NCI-H524 (cell line): ENCODE measurements around the gene TGFBR3L.
"Not testable (repeated sequence)": the region's sequence is repeated elsewhere in the genome, so short reads cannot be mapped to it uniquely, and the experiment has no call there.

Experiments
- DNase-seq, 2 experiments: peaks; one replicate each; lab custom pipeline; 2025; lab: John Stamatoyannopoulos, UW

TGFBR3L gene

DNA sequence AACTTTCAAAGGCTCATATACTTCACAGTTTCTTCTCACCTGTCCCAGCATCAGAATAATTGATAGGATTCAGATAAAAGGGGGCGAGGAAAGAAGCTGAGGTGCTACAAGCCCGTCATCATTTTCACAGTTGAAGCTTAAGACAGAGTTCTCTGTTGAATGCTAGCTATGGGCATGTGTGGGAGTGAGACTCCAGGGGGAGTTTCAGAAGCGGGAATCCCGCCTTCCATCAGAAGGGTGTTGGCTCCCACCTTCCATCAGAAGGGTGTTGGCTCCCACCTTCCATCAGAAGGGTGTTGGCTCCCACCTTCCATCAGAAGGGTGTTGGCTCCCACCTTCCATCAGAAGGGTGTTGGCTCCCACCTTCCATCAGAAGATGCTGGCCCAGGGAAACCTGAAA, 46.5 kb downstream of the TGFBR3L start:
- DNase-seq, result not testable (repeated sequence)

DNA sequence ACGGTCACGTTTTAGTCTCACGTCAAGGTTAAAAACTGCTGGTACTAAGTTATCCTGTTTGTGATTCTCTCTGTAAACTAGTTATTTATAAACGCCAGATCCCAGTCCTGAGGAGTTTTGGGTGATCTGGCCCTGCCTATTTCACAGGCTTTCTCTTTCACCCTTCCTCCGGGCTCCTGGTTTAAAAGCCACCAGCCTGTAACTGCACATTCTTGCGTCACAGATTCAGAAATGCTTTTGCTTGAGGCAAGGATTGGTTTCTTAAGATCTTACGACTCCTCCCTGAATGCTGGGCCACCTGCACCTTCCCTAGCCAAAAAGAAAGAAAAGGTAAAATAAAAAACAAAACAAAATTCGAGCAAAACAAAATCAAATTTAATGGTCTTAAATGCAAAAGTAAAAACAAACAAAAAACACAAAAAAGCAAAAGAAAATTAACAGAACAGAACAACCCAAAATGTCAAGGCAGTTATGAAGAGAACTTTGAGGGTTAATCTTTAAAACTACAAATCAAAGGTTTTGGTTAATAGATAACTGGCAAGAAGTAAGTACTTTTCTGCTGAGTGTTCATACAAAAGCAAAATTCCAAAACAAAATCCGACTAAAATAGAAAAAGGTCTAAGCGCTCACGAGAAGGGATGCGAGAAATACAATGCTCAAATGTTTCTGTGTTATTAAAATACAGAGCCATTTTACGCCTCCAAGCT, 47.4 kb downstream of the TGFBR3L start:
- DNase-seq, result no peak

GRCh38 chr19:7962644-7963268, 48.1 kb downstream of the TGFBR3L start:
- DNase-seq, result no peak

- no peak for DNase-seq
Measured at GRCh38 chr19:7963566-7963965, 48.9 kb downstream of the TGFBR3L start.

DNA sequence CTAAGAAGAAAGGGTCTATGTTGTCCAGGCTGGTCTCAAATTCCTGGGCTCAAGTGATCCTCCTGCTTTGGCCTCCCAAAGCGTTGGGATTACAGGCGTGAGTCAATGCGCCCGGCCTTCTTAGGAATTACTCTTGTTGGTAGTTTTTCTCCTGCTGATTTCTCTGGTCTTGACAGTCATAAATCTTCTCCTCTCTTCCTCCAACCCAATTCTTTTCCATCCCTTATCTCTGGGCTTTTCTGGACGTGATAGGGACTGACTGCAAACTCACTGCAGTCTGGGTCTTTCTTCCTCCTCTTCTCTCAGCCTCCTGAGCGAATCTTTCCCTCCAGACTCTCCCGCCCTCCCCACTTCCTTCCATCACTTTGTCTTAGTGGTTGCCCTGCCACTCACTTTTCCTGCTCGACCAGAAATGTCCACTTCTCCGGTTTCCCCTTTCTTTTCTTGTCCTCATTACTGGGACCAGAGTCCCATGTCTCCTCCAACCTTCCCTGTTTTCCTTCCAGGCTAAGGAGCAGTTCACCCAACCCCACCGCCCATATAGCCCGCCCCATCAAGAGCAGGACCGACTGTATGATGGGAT, 50.7 kb downstream of the TGFBR3L start:
- DNase-seq, result no peak

DNA sequence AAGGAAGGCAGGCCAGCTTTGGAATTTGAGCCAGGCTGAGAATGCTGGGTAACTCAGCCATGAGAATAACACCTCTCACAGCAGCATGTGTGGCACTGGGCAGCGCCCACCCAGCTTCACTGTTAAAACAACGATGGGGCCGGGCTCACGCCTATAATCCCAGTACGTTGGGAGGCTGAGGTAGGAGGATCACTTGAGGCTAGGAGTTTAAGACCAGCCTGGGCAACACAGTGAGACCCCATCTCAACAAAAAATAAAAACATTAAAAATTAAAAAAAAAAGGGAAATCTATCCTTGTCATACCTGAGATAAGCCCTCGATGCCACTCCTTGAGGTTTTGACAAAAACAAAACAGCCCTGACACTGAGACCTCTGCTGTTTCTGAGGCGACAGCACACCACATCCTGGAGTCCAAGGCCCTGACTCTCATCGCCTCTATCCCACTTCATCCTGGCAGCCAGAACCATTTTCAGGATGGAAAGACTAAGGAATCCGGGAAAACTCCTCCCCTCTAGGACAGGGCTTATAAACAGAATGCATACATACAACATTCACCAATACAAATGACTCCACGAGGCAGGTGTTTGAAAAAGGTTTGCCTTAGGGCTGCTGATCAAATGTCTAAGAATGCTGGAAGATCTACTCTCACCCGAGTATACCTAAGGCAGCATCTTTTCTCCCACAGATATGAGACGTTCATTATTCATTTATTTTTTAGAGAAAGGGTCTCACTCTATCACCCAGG, 51.5 kb downstream of the TGFBR3L start:
- DNase-seq, result no peak

- DNase-seq, result no peak
Measured at GRCh38 chr19:7968008-7968795, 53.6 kb downstream of the TGFBR3L start.
